Measurements from ENCODE around the gene RIMS4. TPM values are rescaled to one million over a fixed set of nuclear protein-coding genes. Genes with fewer than 3 reads are reported as not detected.
A peak's percentile ranks its signal among the peaks of the same experiment; 100 is the strongest.

Gene RIMS4
- total and polyA plus RNA-seq, 2 of the 13 experiments (the other 11 are each of a cell fraction or from before 2014, with no cell fraction given), result 0.01 to 0.07 TPM

GRCh38 chr20:44780226-44780625 lies 30.1 kb downstream of the RIMS4 start (continued):
- TF ChIP-seq HOXA9 (CRISPR knock-in tag; IDR thresholded peaks at IDR 0.05; ENCODE audit: borderline replicate concordance) (peak; percentile 89), HNF4A (CRISPR knock-in tag; IDR thresholded peaks at IDR 0.05) (no peak), ESRRA (CRISPR knock-in tag; IDR thresholded peaks at IDR 0.05; ENCODE audit: low read depth) (no peak), ZNF766 (CRISPR knock-in tag; IDR thresholded peaks at IDR 0.05; ENCODE audit: borderline replicate concordance) (peak; percentile 84; the same call in 1 of the 2 replicates), TOE1 (CRISPR knock-in tag; IDR thresholded peaks at IDR 0.05) (peak; percentile 54; the same call in 1 of the 2 replicates), HOXD1 (CRISPR knock-in tag; IDR thresholded peaks at IDR 0.05) (0 out of 2 replicates have a peak, but pooled peaks have one; percentile 37), ZMYM2 (CRISPR knock-in tag; IDR thresholded peaks at IDR 0.05) (no peak), HCFC1 (IDR thresholded peaks at IDR 0.05; ENCODE audit: low read depth, low read length) (no peak; the same call in 1 of the 2 replicates), ZKSCAN5 (CRISPR knock-in tag; IDR thresholded peaks at IDR 0.05) (no peak; the same call in 1 of the 2 replicates), SAP130 (CRISPR knock-in tag; IDR thresholded peaks at IDR 0.05; ENCODE audit: low read depth) (peak; percentile 73), ZSCAN12 (CRISPR knock-in tag; IDR thresholded peaks at IDR 0.05) (peak; percentile 73; the same call in 1 of the 2 replicates), HNF4G (IDR thresholded peaks at IDR 0.05; ENCODE audit: borderline replicate concordance, low read depth, low read length) (no peak), HNF4G (CRISPR knock-in tag; IDR thresholded peaks at IDR 0.05; ENCODE audit: borderline replicate concordance, low read depth) (no peak), ZNF891 (CRISPR knock-in tag; IDR thresholded peaks at IDR 0.05) (peak; percentile 73; the same call in 1 of the 2 replicates), ZBTB21 (CRISPR knock-in tag; IDR thresholded peaks at IDR 0.05) (peak; percentile 77; the same call in 1 of the 2 replicates), HMG20A (CRISPR knock-in tag; IDR thresholded peaks at IDR 0.05; ENCODE audit: borderline replicate concordance) (peak; percentile 50; the same call in 1 of the 2 replicates), ZNF367 (CRISPR knock-in tag; IDR thresholded peaks at IDR 0.05; ENCODE audit: borderline replicate concordance) (peak; percentile 67; the same call in 1 of the 2 replicates)
- TF ChIP-seq, protein P1, sequence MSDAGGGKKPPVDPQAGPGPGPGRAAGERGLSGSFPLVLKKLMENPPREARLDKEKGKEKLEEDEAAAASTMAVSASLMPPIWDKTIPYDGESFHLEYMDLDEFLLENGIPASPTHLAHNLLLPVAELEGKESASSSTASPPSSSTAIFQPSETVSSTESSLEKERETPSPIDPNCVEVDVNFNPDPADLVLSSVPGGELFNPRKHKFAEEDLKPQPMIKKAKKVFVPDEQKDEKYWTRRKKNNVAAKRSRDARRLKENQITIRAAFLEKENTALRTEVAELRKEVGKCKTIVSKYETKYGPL (CRISPR knock-in tag; IDR thresholded peaks at IDR 0.05), result peak; percentile 88
- TF ChIP-seq, protein P2, sequence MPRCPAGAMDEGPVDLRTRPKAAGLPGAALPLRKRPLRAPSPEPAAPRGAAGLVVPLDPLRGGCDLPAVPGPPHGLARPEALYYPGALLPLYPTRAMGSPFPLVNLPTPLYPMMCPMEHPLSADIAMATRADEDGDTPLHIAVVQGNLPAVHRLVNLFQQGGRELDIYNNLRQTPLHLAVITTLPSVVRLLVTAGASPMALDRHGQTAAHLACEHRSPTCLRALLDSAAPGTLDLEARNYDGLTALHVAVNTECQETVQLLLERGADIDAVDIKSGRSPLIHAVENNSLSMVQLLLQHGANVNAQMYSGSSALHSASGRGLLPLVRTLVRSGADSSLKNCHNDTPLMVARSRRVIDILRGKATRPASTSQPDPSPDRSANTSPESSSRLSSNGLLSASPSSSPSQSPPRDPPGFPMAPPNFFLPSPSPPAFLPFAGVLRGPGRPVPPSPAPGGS (CRISPR knock-in tag; IDR thresholded peaks at IDR 0.05), result no peak
- TF ChIP-seq, protein P3, sequence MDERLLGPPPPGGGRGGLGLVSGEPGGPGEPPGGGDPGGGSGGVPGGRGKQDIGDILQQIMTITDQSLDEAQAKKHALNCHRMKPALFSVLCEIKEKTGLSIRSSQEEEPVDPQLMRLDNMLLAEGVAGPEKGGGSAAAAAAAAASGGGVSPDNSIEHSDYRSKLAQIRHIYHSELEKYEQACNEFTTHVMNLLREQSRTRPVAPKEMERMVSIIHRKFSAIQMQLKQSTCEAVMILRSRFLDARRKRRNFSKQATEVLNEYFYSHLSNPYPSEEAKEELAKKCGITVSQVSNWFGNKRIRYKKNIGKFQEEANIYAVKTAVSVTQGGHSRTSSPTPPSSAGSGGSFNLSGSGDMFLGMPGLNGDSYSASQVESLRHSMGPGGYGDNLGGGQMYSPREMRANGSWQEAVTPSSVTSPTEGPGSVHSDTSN (CRISPR knock-in tag; IDR thresholded peaks at IDR 0.05), result no peak
- TF ChIP-seq, protein P4, sequence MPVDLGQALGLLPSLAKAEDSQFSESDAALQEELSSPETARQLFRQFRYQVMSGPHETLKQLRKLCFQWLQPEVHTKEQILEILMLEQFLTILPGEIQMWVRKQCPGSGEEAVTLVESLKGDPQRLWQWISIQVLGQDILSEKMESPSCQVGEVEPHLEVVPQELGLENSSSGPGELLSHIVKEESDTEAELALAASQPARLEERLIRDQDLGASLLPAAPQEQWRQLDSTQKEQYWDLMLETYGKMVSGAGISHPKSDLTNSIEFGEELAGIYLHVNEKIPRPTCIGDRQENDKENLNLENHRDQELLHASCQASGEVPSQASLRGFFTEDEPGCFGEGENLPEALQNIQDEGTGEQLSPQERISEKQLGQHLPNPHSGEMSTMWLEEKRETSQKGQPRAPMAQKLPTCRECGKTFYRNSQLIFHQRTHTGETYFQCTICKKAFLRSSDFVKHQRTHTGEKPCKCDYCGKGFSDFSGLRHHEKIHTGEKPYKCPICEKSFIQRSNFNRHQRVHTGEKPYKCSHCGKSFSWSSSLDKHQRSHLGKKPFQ (CRISPR knock-in tag; IDR thresholded peaks at IDR 0.05; ENCODE audit: insufficient replicate concordance), result peak; percentile 43
- TF ChIP-seq, protein P5, sequence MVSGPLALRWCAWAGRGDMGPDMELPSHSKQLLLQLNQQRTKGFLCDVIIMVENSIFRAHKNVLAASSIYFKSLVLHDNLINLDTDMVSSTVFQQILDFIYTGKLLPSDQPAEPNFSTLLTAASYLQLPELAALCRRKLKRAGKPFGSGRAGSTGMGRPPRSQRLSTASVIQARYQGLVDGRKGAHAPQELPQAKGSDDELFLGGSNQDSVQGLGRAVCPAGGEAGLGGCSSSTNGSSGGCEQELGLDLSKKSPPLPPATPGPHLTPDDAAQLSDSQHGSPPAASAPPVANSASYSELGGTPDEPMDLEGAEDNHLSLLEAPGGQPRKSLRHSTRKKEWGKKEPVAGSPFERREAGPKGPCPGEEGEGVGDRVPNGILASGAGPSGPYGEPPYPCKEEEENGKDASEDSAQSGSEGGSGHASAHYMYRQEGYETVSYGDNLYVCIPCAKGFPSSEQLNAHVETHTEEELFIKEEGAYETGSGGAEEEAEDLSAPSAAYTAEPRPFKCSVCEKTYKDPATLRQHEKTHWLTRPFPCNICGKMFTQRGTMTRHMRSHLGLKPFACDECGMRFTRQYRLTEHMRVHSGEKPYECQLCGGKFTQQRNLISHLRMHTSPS (CRISPR knock-in tag; IDR thresholded peaks at IDR 0.05; ENCODE audit: low read depth), result no peak
- TF ChIP-seq, protein P6, sequence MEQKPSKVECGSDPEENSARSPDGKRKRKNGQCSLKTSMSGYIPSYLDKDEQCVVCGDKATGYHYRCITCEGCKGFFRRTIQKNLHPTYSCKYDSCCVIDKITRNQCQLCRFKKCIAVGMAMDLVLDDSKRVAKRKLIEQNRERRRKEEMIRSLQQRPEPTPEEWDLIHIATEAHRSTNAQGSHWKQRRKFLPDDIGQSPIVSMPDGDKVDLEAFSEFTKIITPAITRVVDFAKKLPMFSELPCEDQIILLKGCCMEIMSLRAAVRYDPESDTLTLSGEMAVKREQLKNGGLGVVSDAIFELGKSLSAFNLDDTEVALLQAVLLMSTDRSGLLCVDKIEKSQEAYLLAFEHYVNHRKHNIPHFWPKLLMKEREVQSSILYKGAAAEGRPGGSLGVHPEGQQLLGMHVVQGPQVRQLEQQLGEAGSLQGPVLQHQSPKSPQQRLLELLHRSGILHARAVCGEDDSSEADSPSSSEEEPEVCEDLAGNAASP (CRISPR knock-in tag; IDR thresholded peaks at IDR 0.05; ENCODE audit: borderline replicate concordance), result peak; percentile 84
